GM19099 (cell line): ENCODE measurements around the gene OTUB1.

ENCODE experiments used
- POLR2A ChIP-seq: IDR thresholded peaks from 3 replicates; pipeline ENCODE4 v1.6.1; 2011; ENCODE audit warnings: low read depth; ENCODE audit not compliant: insufficient read length; ENCODE audit errors: extremely low read depth

Gene OTUB1

GRCh38 chr11:63986156-63986931, at the start of gene OTUB1:
TSS of gene OTUB1 (plus strand) at chr11:63986438. CDS start at chr11:63986457, 19 bp downstream.
- TF ChIP-seq POLR2A = peak; percentile 88

- no peak for TF ChIP-seq POLR2A
Measured at GRCh38 chr11:63937713-63938478, 48.3 kb upstream of the OTUB1 start.

GRCh38 chr11:63938479-63939396, 47.5 kb upstream of the OTUB1 start, which contains the start of gene NAA40:
TSS of gene NAA40 (plus strand) at chr11:63939002. CDS start at chr11:63939097, 95 bp downstream.
- TF ChIP-seq POLR2A = peak; percentile 53

- peak; percentile 14 for TF ChIP-seq POLR2A
Measured at GRCh38 chr11:63939397-63939891, 46.8 kb upstream of the OTUB1 start.

- no peak for TF ChIP-seq POLR2A
Measured at GRCh38 chr11:63940786-63941185, 45.5 kb upstream of the OTUB1 start.

- no peak for TF ChIP-seq POLR2A
Measured at GRCh38 chr11:63941901-63942300, 44.3 kb upstream of the OTUB1 start.

GRCh38 chr11:63942803-63943202, 43.4 kb upstream of the OTUB1 start:
- TF ChIP-seq POLR2A = no peak

- no peak for TF ChIP-seq POLR2A
Measured at GRCh38 chr11:63944987-63945386, 41.3 kb upstream of the OTUB1 start.

GRCh38 chr11:63945477-63946163, 40.6 kb upstream of the OTUB1 start:
- TF ChIP-seq POLR2A = no peak

GRCh38 chr11:63951779-63952536, 34.3 kb upstream of the OTUB1 start:
- no peak for TF ChIP-seq POLR2A

- TF ChIP-seq POLR2A = no peak
Measured at GRCh38 chr11:63952570-63952969, 33.7 kb upstream of the OTUB1 start.

- no peak for TF ChIP-seq POLR2A
Measured at GRCh38 chr11:63958008-63958407, 28.2 kb upstream of the OTUB1 start.

GRCh38 chr11:63961608-63962412, 24.4 kb upstream of the OTUB1 start:
- TF ChIP-seq POLR2A = no peak

- TF ChIP-seq POLR2A = no peak
Measured at GRCh38 chr11:63966444-63966843, 19.8 kb upstream of the OTUB1 start.
